Left renal cortex interstitium (tissue), 4 donors: ENCODE measurements around the gene KLRG1. TPM values are rescaled to one million over a fixed set of nuclear protein-coding genes. Genes with fewer than 3 reads are reported as not detected.

ENCODE experiments used
- DNase-seq, 4 donors: peaks; one replicate each; pipeline ENCODE4 v3.0.0-alpha.2; 2013; ENCODE audit warnings: low read depth in 4 of 4, low spot score in 2 of 4, missing footprints in 1 of 4
- polyA plus RNA-seq, 4 donors: library from polyadenylated mRNA; unstranded; fragments of 120-200 nt; gene quantifications; one replicate each; pipeline ENCODE4 v1.2.1, GENCODE V29; 2013; ENCODE audit not compliant: insufficient read length in 4 of 4

Gene KLRG1
- polyA plus RNA-seq, 4 donors: 1.8 to 3.3 (median 2.6) TPM

GRCh38 chr12:8980137-8980536 lies 9.2 kb upstream of the KLRG1 start:
- DNase-seq: no peak

- no peak for DNase-seq
Measured at GRCh38 chr12:8985213-8985754, 4.1 kb upstream of the KLRG1 start.

- no peak for DNase-seq
Measured at GRCh38 chr12:8987163-8987562, 2.2 kb upstream of the KLRG1 start.

DNA sequence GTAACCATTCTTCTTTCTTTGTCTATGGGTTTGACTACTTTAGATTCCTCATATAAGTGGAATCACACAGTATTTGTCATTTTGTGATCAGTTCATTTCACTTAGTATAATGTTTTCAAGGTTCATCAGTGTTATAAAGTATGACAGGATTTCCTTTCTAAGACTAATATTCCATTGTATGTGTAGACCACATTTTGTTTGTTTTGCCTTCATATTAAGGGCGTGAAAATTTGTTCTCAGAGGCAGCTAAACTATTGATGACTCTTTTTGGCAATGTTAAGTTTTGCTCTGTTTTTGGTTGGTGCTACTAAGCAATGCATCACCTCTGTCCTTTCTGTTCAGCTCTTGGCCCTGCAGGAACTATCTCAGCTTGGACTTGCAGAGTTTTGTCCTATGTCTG lies 1.7 kb upstream of the KLRG1 start:
- no peak for DNase-seq

DNA sequence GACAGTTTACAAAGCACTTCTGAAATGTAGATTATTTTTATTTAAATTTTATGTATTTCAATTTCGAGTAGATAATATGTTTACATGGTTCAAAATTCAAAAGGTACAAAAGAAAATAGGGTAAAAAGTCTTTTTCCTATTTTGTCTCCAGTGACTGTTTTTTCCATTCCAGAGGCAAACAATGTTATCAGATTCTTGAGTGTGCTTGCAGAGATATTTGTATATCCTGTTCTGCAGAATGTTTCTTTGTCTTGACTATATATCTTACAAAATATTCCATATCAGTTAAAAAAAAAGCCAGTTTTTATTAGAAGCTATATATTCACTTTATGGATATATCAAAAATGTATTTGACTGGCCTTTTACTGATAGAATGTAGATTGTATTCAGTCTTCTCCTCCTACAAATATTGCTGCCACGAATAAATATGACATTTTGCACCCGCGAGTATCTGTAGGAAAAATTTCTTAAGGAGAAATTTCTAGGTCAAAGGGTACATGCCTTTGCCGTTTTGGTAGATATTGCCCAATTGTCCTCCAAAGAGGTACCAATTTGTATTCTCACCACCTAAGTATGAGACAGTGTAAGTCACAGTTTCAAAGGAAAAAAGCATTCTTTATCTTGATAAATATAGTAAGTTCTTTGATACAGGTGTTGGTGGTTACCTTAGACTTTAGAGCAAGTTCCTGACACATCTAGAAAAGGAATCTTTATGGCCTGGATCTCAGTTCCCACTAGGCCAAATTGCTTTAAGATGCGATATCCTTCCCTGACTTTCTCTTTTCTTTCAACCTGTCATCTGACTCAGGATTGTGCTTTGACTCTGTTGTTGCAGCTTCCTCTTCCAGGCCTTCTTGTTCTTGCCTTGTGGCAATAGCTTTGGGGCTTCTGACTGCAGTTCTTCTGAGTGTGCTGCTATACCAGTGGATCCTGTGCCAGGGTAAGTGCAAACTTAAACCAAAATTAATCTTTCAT lies 2.3 kb downstream of the KLRG1 start:
- DNase-seq: no peak

DNA sequence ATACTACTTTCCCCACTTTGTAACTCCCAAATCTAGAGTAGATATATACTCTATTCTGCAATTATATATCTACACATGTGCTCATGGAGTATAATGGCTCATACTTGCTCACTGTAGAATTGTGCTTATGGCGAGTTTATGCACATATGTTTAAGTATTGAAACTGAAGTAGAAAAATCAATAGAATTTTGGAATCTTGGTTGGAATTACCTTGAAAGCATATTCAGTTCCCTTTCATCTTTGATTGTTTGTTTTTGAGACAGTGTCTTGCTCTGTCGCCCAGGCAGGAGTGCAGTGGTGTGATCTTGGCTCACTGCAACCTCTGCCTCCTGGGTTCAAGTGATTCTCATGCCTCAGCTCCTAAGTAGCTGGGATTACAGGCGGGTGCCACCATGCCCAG lies 4.5 kb downstream of the KLRG1 start:
- no peak for DNase-seq

DNA sequence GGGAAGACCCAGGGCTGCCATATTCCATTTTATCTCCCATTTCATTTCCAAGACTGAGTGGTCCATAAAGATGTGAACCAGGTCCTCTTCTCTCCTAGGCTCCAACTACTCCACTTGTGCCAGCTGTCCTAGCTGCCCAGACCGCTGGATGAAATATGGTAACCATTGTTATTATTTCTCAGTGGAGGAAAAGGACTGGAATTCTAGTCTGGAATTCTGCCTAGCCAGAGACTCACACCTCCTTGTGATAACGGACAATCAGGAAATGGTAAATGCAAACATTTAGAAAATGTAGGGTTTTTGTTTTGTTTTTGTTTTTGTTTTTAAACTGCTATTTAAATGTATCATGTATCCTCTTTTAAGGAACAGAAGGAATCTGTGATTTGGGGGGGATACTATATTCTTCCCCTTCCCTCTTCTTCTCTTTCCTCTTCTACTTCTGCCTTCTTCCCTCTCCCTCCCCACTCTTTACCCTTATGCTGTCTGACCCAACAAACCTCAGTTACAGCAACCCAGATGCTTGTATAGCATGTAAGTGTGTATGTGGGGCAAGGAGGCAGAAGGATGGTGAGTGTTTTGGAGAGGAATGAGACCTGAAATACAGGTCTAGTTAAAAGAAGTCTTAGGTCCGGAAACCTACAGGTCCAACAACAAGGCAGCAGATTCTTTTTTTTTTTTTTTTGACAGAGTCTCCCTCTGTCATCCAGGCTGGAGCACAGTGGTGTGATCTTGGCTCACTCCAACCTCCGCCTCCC lies 5.9 kb downstream of the KLRG1 start:
- DNase-seq: no peak

DNA sequence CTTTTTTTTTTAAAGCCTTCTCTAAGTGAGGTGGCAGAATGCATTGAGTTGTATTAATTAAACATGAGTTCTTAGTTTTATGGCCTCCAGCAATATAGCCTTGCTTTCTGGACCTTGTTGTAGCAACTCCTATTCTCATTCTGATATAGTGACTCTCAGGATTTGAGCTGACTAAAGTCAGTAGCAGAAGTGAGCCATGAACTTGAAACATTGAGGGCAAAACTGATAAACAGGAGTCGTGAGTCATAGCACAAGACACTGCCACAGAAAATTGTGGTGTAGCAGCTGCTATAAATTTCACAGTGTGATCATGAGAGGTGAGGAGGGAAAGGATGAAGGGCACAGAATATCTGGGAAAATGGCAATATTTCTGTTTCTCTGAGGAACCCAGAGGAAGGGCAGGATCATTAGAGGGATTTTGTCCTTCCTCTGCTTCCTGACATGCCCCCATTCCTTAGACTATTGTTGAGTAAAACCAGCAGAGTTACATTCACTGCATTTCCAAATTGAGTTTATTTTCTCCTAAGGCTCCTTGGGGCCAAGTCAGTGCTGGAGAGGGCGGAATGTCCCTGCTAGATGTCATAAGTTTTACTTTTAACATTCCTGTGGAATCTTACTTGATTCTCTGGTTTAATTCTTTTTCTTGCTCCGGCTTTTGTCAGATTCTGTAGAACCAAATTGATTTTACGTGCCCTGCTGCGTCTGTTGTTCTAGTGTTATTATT lies 7.5 kb downstream of the KLRG1 start:
- DNase-seq: no peak

DNA sequence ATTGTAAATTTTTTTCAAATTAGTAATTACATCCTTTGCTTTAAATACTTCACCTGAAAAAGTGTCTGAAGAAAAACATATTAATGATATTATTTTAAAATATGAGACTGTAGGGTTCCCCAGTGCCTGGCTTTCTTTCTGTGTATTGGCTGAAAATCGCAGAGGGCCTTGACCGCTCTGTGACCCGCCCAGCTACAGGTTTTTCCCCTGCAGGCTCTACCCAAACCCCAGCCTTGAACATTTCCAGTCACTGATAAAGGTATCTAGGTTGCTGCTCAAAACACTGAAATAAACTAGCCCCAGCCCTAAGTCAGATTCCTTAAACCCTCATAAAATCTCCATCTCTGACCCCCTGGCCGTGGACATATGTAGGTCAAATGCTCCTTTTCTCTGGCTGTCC lies 11.9 kb downstream of the KLRG1 start:
- DNase-seq: no peak

DNA sequence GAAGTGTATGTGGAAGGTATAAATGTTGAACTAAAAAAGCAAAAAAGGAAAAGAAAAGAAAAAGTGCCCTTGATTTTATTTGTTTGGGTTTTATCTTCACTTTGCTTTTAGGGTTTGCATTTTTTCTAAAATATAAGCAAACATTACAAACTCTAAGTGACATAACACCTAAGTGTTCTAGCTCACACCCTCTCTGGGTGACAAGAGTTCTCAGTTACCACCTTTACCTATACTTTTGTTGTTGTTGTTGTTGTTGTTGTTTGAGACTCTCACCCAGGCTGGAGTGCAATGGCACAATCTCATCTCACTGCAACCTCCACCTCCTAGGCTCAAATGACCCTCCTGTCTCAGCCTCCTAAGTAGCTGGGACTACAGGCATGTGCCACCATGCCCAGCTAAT lies 13.0 kb downstream of the KLRG1 start:
- no peak for DNase-seq

GRCh38 chr12:9022592-9022991 lies 33.2 kb downstream of the KLRG1 start:
- no peak for DNase-seq

DNA sequence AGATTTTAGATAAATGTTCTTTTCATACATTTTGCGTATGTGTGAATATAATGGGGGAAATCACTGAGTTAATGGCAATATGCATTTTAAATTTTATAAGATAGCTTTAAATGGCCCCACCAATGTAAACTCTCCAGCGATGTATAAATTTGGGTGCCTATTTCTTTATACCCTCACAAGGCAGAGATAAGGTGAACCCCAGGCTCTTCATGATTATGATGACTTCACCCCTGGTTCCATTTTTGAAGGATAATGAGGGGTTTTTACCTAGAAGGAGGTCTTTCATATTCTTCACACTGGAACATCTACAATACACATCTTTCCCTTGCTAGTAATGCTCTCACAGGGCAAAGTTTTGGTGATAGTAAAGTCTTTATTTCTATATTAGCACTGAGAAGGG lies 35.2 kb downstream of the KLRG1 start:
- DNase-seq: no peak

DNA sequence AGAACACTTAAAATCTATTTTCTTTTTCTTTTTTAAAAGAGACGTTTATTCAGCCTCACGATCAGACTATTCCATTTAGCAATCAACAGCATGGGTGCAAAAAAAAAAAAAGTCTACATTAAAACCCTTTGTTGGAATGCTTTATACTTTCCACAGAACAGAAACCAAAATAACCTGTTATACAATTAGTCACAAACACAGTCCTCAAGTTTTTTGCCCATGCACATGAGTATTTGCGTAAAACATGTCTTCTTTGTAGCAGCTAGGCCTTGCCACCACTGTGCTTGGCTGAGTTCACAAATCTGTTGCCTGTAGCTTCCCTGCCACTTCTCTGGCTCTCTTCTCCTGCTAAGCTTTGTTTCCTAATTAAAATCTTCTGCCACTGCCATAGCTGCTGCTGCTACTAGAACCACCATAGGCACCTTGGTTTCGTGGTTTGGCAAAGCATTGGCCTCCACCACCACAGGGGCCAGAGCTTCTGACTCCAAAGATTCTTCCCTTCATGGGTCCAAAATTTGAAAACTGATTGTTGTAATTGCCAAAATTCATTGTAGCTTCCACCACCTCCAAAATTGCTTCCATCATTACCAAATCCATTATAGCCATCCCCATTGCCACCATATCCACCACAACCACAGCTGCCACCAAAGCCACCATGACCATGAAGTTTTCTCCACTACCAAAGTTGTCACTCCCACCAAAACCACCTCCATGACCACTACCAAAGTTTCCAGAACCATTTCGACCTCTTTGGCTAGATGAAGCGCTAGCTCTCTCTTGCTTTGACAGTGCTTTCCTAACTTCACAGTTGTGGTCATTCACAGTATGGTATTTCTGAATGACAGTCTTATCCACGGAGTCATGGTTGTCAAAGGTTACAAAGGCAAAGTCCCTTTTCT lies 38.1 kb downstream of the KLRG1 start:
- no peak for DNase-seq

DNA sequence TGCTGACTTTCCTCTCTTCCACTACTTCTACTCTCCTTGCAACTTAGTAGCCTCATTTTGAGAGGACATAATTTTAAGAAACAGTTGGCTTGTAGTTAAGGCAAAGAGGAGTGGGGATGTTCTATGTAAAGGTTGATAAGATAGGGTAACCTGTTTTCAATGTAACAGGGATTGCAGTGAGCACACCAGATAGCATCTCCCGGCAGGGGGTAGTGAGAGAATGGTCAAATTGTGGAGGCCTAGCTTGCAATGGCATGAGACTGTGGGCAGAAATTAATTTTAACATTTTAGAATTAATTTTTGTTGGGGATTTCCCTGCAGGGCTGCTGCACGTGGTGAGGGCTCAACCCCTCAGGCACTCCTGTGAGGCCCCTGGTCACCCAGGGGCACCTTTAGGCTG lies 41.4 kb downstream of the KLRG1 start:
- no peak for DNase-seq

DNA sequence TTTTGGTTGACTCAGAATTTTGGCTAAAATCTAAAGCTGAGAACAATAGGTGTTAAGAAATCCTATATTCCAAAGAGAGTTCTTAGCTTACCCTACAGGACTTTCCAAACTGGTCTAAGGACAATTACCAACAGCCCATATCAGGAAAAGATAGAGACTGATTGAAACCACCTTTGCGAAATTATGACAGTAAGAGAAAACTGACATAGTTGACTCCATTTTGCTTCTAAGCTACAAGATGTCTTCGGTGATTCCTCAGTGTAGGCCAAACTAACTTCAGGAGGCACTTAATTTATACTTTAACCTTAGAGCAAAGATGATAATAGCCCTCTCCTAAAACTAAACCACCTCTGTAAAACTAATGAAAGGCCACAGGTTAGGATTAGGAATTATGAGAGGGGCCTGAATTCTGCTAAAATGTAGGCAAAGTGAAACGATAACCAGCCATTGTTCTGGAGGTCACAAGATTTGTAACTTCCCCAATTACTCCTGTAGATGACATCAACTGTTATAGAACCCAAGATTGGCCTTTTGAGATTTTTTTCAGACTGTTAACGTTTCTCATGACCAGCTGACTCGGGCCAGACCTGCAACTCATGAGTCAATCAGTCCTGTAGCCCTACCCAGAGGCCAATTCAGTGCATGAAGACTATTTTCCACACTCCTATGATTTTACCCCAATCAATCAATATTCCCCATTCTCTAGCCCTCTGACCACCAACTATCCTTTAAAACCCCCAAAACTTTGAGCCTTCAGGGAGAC lies 43.0 kb downstream of the KLRG1 start:
- no peak for DNase-seq

- DNase-seq: no peak
Measured at GRCh38 chr12:9033265-9033887, 44.0 kb downstream of the KLRG1 start.

GRCh38 chr12:9034095-9034494 lies 44.7 kb downstream of the KLRG1 start:
- no peak for DNase-seq

GRCh38 chr12:9036227-9036626 lies 46.9 kb downstream of the KLRG1 start:
- DNase-seq: no peak

- DNase-seq: no peak
Measured at GRCh38 chr12:9037431-9037830, 48.1 kb downstream of the KLRG1 start.
